RKO (cell line): ENCODE results near the gene OR6Y1.

ENCODE experiments used
- DNase-seq: peaks from one replicate; pipeline ENCODE4 v3.0.0-alpha.2; 2016; ENCODE audit warnings: low spot score

Gene OR6Y1, protein sequence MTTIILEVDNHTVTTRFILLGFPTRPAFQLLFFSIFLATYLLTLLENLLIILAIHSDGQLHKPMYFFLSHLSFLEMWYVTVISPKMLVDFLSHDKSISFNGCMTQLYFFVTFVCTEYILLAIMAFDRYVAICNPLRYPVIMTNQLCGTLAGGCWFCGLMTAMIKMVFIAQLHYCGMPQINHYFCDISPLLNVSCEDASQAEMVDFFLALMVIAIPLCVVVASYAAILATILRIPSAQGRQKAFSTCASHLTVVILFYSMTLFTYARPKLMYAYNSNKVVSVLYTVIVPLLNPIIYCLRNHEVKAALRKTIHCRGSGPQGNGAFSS

DNA sequence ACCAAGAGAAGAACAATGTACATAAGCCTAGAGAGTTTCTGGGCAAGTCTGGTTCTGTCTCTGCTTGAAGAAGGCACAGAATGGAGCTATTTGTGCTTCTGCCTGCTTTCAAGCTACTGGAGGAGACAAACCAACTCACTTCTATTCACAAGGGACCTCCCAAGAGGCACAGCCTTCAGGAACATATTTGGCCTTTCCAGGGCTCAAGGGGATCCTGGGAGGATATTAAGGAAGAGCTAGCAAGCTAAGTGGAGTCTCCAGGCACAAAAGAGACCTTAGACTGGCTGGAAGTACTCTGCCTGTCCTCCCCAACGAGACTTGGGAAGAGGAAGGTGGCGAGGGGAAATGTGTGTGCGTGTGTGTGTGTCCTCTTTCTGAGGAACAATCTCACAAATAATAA, at the start of gene OR6Y1:
Gene OR6Y1 (minus strand): TSS at position 54 of the 400 bp plus-strand sequence. CDS start 6,300 bp downstream, outside the sequence.
- DNase-seq = no peak

- DNase-seq = no peak
These were observed 46.5 kb upstream of the OR6Y1 start for GRCh38 chr1:158600735-158601134.

DNA sequence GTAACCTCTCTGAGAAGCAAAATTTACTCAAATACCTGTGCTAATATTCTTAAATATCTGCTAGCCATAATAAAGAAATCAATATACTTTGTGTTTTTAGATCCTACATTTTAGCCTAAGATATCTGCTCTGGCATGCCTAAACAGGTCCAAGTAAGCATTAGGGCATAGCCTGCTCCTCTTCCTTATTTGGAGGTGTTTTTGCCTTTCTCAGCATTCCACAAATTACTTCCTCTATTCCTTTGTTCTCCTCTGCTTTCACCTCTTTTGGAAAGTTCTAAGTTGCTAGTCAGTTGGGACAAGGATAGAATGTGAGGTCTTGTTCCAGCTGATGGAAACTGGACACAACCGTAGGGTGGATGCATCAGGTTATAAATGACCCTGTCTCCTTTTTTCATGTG, 32.7 kb upstream of the OR6Y1 start:
- DNase-seq = no peak

- no peak for DNase-seq
These were observed 29.8 kb upstream of the OR6Y1 start for GRCh38 chr1:158583962-158584361.

DNA sequence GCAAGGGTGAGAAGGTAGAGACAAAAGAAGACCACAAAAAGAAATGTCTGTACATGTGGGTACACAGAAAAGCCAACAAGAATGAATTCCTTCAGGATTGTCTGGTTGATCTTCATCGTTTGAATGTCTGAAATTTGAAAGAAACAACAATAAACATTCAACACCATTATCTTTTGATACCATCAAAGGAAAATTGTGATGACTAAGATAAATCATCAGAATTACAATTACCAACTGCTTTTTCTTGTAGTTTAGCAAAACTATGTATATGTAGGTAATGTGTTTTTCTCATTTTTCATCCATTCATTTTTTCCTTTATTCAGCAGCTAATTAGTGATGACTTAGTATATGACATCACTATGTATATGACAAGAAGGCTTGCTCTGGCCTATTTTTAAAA, 25.5 kb upstream of the OR6Y1 start, which contains the start of gene OR10X1:
Gene OR10X1 (minus strand): TSS at position 167 of the 400 bp plus-strand sequence. CDS start 0 bp downstream, at position 167.
- DNase-seq = no peak

GRCh38 chr1:158577561-158577960, 23.4 kb upstream of the OR6Y1 start:
- no peak for DNase-seq

GRCh38 chr1:158572226-158572625, 18.0 kb upstream of the OR6Y1 start:
- no peak for DNase-seq

DNA sequence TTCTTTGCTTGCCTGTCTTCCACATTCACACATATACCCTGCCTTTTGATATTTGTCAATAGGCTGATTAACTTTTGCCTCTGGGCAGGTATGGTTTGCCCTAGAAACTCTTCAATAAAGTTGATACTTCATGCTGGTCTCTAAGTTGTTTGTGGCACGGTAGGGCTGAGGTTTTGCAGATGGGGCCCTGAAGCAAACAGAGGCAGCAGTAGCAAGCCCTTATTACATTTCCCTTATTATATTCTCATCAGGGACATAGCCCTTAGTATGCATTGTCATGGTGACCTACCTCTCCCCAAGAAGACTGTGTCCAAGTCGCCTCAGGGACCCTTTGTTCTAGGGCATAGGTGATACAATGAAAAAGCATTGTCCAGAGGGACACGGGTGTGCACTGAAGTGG, 16.3 kb upstream of the OR6Y1 start, which contains the start of gene OR6P1:
Gene OR6P1 (minus strand): TSS at position 101 of the 400 bp plus-strand sequence. CDS start 6,976 bp downstream, outside the sequence.
- no peak for DNase-seq

DNA sequence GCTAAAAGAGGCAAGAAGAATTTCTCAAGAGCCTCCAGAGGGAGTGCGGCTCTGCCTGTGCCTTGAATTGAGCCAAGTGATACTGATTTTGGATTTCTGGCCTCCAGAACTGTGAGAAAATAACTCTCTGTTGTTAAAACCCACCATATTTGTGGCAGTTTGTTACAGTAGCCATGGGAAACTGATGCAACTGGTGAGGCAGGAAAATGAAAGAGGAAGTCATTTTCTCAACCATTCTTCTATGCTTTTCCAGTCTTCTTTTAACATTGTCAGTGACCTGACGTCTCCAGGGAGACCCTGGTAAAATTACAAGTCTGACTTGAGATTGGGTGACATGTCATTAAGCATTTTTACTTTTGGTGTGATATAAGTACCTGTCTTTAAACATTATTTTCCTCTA, 10.4 kb upstream of the OR6Y1 start:
- no peak for DNase-seq

- DNase-seq = no peak
These were observed 9.6 kb upstream of the OR6Y1 start for GRCh38 chr1:158563853-158564252.

GRCh38 chr1:158559696-158560095, 5.5 kb upstream of the OR6Y1 start:
- no peak for DNase-seq

- DNase-seq = no peak
These were observed 1.9 kb downstream of the OR6Y1 start for GRCh38 chr1:158552296-158552695.

- peak; percentile 28 for DNase-seq
These were observed 6.7 kb downstream of the OR6Y1 start for GRCh38 chr1:158547533-158547932.

DNA sequence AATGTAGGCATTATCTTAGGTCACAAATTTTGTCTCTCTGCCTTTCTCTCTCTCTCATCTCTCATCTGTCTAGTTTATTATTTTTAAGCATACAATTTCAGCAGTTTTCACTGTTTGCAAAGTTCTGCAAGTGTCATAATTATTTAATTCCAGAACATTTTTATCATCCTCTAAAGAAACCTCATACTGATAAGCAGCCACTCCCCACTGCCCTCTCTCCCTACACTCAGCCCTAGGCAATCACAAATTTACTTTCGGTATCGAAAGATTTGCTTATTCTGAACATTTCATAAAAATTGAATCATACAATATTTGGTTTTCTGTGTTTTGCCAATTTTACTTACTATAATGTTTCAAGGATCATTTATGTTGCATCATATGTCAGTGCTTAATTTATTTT, 16.6 kb downstream of the OR6Y1 start:
- DNase-seq = no peak

- no peak for DNase-seq
These were observed 19.7 kb downstream of the OR6Y1 start for GRCh38 chr1:158534496-158534895.

- DNase-seq = peak; percentile 59
These were observed 26.9 kb downstream of the OR6Y1 start for GRCh38 chr1:158527190-158527815.

- DNase-seq = no peak
These were observed 32.5 kb downstream of the OR6Y1 start for GRCh38 chr1:158521666-158522058.

DNA sequence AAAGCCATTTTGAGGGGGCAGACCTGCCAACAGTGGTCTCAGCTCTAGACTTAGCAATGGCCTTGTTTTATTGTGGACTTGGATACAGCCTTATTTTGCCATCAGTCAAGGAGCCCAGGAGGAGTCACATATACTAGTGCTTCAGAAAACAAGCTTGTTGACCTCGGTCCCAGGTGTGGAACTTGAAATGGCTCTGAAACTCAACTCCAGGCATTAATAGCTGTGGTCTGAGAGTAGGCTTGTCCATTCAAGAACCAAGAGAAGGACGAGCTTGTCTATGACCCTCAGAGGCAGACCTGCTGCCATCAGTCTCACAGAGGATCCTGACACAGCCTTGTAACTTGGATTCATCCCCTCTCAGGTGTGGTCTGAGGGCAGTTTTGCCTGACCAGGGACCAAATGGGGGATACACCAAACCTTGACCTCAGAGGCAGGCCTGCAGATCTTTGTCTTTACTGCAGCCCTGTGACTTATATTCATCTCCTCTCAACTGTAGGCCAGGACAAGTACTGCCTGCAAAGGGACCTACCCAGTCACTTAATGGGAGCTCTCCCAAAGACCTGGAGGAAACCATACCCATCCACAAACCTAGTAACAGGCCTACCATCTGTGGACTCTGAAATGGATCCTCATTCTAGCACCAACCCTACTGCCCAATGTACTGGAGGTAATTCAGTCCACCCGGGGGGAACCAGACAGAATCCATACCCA, 33.1 kb downstream of the OR6Y1 start:
- no peak for DNase-seq

DNA sequence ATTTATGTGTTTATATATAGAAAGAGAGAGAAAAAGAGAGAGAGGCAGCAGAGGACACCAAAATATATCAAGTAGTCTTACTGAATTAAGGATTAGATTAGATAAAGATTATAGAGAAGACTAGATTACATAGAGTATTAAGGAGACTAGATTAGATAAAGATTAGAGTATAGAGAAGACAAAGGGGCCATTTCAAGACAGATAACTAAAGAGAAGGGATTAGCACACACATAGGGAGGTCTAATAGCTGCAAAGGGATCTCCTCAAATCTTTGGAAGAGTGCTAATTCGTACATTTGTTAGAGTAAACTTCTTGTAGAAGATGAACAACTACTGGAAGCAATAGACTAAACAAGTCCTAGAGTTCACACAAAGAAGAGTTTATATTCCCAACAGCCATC, 34.2 kb downstream of the OR6Y1 start:
- no peak for DNase-seq

GRCh38 chr1:158516966-158517365, 37.2 kb downstream of the OR6Y1 start:
- no peak for DNase-seq

- DNase-seq = no peak
These were observed 44.6 kb downstream of the OR6Y1 start for GRCh38 chr1:158509471-158510156.

DNA sequence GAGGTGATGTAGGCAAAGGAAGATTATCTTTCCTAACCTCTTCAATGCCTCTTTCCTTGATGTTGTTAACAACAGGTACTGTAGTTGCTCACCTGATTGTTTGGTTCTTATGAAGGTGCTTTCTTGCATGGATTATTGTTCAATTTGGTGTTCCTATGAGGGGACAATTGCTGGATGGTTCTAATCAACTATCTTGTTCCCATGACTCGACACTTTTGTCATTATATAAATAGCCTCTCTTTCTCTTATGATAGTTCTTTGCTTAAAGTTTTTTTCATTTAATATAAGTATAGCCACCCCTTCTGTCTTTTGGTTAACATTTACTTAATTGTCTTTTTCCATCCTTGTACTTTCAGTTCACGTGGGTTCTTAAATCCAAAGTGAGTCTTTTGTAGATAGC, 46.7 kb downstream of the OR6Y1 start:
- DNase-seq = no peak
